SK-N-MC (cell line): ENCODE results near the gene MAPKAPK2.

Source experiments
- DNase-seq: peaks from one replicate; pipeline ENCODE4 v3.0.0-alpha.2; 2011; ENCODE audit warnings: low read depth, low spot score
- H3K27ac ChIP-seq: fragments of 200-600 bp; sonication (generic); 2 replicates; pipeline ENCODE4 v1.5.1; 2016; ENCODE audit warnings: mixed run types
- H3K36me3 ChIP-seq: fragments of 200-600 bp; sonication (generic); 2 replicates; pipeline ENCODE4 v1.6.1; 2017; ENCODE audit warnings: antibody characterized with exemption, low read length, mixed read lengths; ENCODE audit not compliant: insufficient read depth
- H3K4me3 ChIP-seq: fragments of 200-600 bp; sonication (generic); 2 replicates; pipeline ENCODE4 v1.5.1; 2016
- H3K9ac ChIP-seq: fragments of 200-600 bp; sonication (generic); 2 replicates; pipeline ENCODE4 v1.8.0; 2017; ENCODE audit warnings: mixed run types, mixed read lengths; ENCODE audit not compliant: insufficient read length
- H3K9me3 ChIP-seq: fragments of 200-600 bp; sonication (generic); 2 replicates; pipeline ENCODE4 v1.6.1; 2017; ENCODE audit warnings: low read depth, mild to moderate bottlenecking, antibody characterized with exemption, low read length, moderate library complexity, mixed read lengths
- EZH2 ChIP-seq: fragments of 200-600 bp; sonication (generic); IDR thresholded peaks from one replicate; pipeline ENCODE4 v1.6.1; 2017; ENCODE audit warnings: antibody characterized with exemption
- FOXP2 ChIP-seq: optimal IDR thresholded peaks from 2 replicates; pipeline ENCODE3; 2011; ENCODE audit warnings: mild to moderate bottlenecking, moderate library complexity; ENCODE audit not compliant: insufficient read depth; ENCODE audit errors: extremely low read length, control extremely low read depth
- POLR2AphosphoS5 ChIP-seq: IDR thresholded peaks from 2 replicates; pipeline ENCODE4 v1.6.1; 2012; ENCODE audit warnings: mild to moderate bottlenecking, low read depth, low read length, borderline replicate concordance

Gene MAPKAPK2

DNA sequence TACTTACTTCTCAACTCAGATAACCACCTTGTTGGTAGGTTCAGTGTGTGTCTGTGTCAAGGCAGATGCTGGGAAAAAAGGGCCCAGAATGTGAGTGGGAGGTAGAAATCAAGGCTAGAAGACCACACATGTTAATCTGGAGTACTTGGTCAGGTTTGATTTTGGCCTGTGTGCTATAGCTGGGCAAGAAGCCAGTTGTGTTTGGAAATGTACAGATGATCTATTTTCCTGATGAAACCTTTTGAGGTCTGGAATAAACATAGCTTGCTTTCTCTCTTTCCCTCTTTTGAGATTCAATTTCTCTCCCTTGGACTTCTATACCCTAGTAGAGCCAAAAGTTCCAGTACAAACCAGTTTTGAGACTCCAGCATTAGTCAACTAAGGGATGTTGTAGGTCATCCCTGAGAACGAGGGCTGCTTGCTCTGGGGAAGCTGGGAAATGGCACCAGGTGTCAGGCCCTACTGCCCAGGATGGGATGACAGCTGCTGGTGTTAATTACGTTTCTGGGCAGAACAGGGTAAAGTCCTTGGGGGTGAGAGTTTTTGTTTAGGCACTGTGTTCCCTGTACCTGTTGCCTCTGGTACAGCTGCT, 15.8 kb downstream of the MAPKAPK2 start:
- no peak overlapping the region for H3K4me3 ChIP-seq
- no peak for DNase-seq
- no peak overlapping the region for H3K9ac ChIP-seq
- no peaks in the 10 kb centered on the region for H3K36me3 ChIP-seq
- TF ChIP-seq POLR2AphosphoS5 (no peak), EZH2 (no peak), FOXP2 (no peak)
- no peaks in the 10 kb centered on the region for H3K9me3 ChIP-seq
- no peak overlapping the region for H3K27ac ChIP-seq

- Histone ChIP-seq H3K9ac (no peak overlapping the region), H3K9me3 (no peaks in the 10 kb centered on the region), H3K36me3 (no peaks in the 10 kb centered on the region), H3K4me3 (no peak overlapping the region), H3K27ac (no peak overlapping the region)
- no peak for TF ChIP-seq EZH2
- no peak for TF ChIP-seq POLR2AphosphoS5
- no peak for TF ChIP-seq FOXP2
- DNase-seq, result no peak
Observed at GRCh38 chr1:206702260-206702659, 17.6 kb downstream of the MAPKAPK2 start.

- no peaks in the 10 kb centered on the region for H3K9me3 ChIP-seq
- H3K9ac ChIP-seq, result no peak overlapping the region
- no peak for TF ChIP-seq EZH2
- TF ChIP-seq POLR2AphosphoS5, result no peak
- TF ChIP-seq FOXP2, result no peak
- H3K36me3 ChIP-seq, result no peaks in the 10 kb centered on the region
- no peak overlapping the region for H3K4me3 ChIP-seq
- no peak overlapping the region for H3K27ac ChIP-seq
- no peak for DNase-seq
Observed at GRCh38 chr1:206702803-206703202, 18.1 kb downstream of the MAPKAPK2 start.

- H3K9ac ChIP-seq, result no peak overlapping the region
- H3K36me3 ChIP-seq, result no peaks in the 10 kb centered on the region
- no peak overlapping the region for H3K4me3 ChIP-seq
- no peak overlapping the region for H3K27ac ChIP-seq
- no peak for DNase-seq
- no peak for TF ChIP-seq FOXP2
- TF ChIP-seq POLR2AphosphoS5, result no peak
- TF ChIP-seq EZH2, result no peak
- no peaks in the 10 kb centered on the region for H3K9me3 ChIP-seq
Observed at GRCh38 chr1:206703661-206704060, 19.0 kb downstream of the MAPKAPK2 start.

GRCh38 chr1:206704226-206704625, 19.5 kb downstream of the MAPKAPK2 start:
- no peak overlapping the region for H3K27ac ChIP-seq
- no peak overlapping the region for H3K9ac ChIP-seq

DNA sequence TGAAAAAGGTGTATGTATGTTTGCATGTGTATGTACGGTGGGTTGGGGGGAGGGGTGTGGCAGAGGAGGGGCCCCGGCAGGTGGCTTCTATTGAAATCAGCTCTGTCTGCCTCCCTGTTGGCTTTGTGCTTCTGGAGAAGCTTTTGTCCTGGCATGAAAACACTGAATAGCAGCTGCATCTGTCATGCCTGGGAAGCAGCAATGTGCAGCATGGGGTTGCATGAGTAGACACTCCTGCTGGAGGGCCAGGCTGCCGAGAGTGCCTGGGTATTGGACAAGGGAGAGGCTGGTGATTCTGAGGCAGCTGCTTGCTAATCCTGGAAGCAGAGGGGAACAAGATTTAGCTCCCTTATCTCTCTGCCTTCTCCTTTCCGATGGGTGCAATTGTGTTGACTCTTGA, 20.5 kb downstream of the MAPKAPK2 start:
- Histone ChIP-seq H3K9me3 (no peaks in the 10 kb centered on the region), H3K27ac (no peak overlapping the region), H3K9ac (no peak overlapping the region), H3K36me3 (no peaks in the 10 kb centered on the region), H3K4me3 (no peak overlapping the region)
- TF ChIP-seq POLR2AphosphoS5 (no peak), EZH2 (no peak), FOXP2 (no peak)
- no peak for DNase-seq

More at GRCh38 chr1:206704226-206704625, 19.5 kb downstream of the MAPKAPK2 start:
- TF ChIP-seq POLR2AphosphoS5, result no peak
- no peak for TF ChIP-seq EZH2
- TF ChIP-seq FOXP2, result no peak
- no peaks in the 10 kb centered on the region for H3K9me3 ChIP-seq
- DNase-seq, result no peak
- H3K36me3 ChIP-seq, result no peaks in the 10 kb centered on the region
- H3K4me3 ChIP-seq, result no peak overlapping the region

GRCh38 chr1:206705726-206706297, 21.1 kb downstream of the MAPKAPK2 start:
- Histone ChIP-seq H3K4me3 (no peak overlapping the region), H3K36me3 (no peaks in the 10 kb centered on the region), H3K27ac (no peak overlapping the region), H3K9ac (no peak overlapping the region), H3K9me3 (no peaks in the 10 kb centered on the region)
- no peak for TF ChIP-seq EZH2
- TF ChIP-seq FOXP2, result no peak
- no peak for TF ChIP-seq POLR2AphosphoS5
- DNase-seq, result no peak

- Histone ChIP-seq H3K9me3 (no peaks in the 10 kb centered on the region), H3K27ac (no peak overlapping the region), H3K36me3 (no peaks in the 10 kb centered on the region), H3K4me3 (no peak overlapping the region), H3K9ac (no peak overlapping the region)
- TF ChIP-seq POLR2AphosphoS5 (no peak), FOXP2 (no peak), EZH2 (no peak)
- no peak for DNase-seq
Observed at GRCh38 chr1:206706298-206706791, 21.6 kb downstream of the MAPKAPK2 start.
